Astrocyte (in vitro differentiated cells and primary cell): Measurements from ENCODE around the gene TMEM108. TPM values are rescaled to one million over a fixed set of nuclear protein-coding genes. Genes with fewer than 3 reads are reported as not detected.

Source experiments
- DNase-seq: peaks from one replicate; pipeline ENCODE4 v3.0.0-alpha.2; 2010; ENCODE audit warnings: low read depth
- FAIRE-seq: peaks from 2 replicates; lab custom pipeline; 2011; peaks lifted over from hg19 to GRCh38; lab: Jason Lieb, UNC
- H2AFZ ChIP-seq: 2 replicates; pipeline ENCODE4 v1.6.0; 2012; ENCODE audit warnings: low read depth, low read length, inconsistent platforms
- H3K27ac ChIP-seq: 2 replicates; pipeline ENCODE4 v1.5.1; 2011; ENCODE audit warnings: low read depth, low read length, inconsistent platforms
- H3K27me3 ChIP-seq: 2 replicates; pipeline ENCODE4 v1.6.0; 2011; ENCODE audit warnings: low read length, inconsistent platforms; ENCODE audit not compliant: insufficient read depth
- H3K36me3 ChIP-seq: 2 replicates; pipeline ENCODE4 v1.5.1; 2011; ENCODE audit warnings: low read length, inconsistent platforms; ENCODE audit not compliant: insufficient read depth
- H3K4me1 ChIP-seq: 2 replicates; pipeline ENCODE4 v1.5.1; 2011; ENCODE audit warnings: low read length, inconsistent platforms; ENCODE audit not compliant: insufficient read depth
- H3K4me2 ChIP-seq: 2 replicates; pipeline ENCODE4 v1.6.0; 2012; ENCODE audit warnings: low read length, inconsistent platforms
- H3K4me3 ChIP-seq: 2 replicates; pipeline ENCODE4 v1.5.1; 2011; ENCODE audit warnings: low read depth, mild to moderate bottlenecking, low read length, inconsistent platforms; ENCODE audit not compliant: insufficient read depth
- H3K79me2 ChIP-seq: 2 replicates; pipeline ENCODE4 v1.6.0; 2012; ENCODE audit warnings: mild to moderate bottlenecking, low read length, inconsistent platforms; ENCODE audit not compliant: insufficient read depth
- H3K9ac ChIP-seq: 2 replicates; pipeline ENCODE4 v1.6.0; 2012; ENCODE audit warnings: mild to moderate bottlenecking, low read length, inconsistent platforms
- H3K9me3 ChIP-seq: 2 replicates; pipeline ENCODE4 v1.5.1; 2012; ENCODE audit warnings: low read depth, mild to moderate bottlenecking, low read length, inconsistent platforms; ENCODE audit not compliant: insufficient read depth
- H4K20me1 ChIP-seq: 2 replicates; pipeline ENCODE4 v1.6.0; 2012; ENCODE audit warnings: low read length, inconsistent platforms; ENCODE audit not compliant: insufficient read depth
- H3K27ac Mint-ChIP-seq: one replicate; pipeline ENCODE4 v1.8.0; 2021; ENCODE audit warnings: mild to moderate bottlenecking, mixed read lengths; ENCODE audit not compliant: unreplicated experiment
- H3K27me3 Mint-ChIP-seq: one replicate; pipeline ENCODE4 v1.8.0; 2021; ENCODE audit warnings: low read depth, mixed read lengths; ENCODE audit not compliant: unreplicated experiment
- H3K36me3 Mint-ChIP-seq: one replicate; pipeline ENCODE4 v1.8.0; 2021; ENCODE audit warnings: low read depth, mixed read lengths; ENCODE audit not compliant: unreplicated experiment
- H3K4me1 Mint-ChIP-seq: one replicate; pipeline ENCODE4 v1.8.0; 2021; ENCODE audit warnings: low read depth, mixed read lengths; ENCODE audit not compliant: unreplicated experiment
- H3K4me3 Mint-ChIP-seq: one replicate; pipeline ENCODE4 v1.8.0; 2021; ENCODE audit warnings: mild to moderate bottlenecking, moderate library complexity, mixed read lengths; ENCODE audit not compliant: unreplicated experiment
- H3K9me3 Mint-ChIP-seq: one replicate; pipeline ENCODE4 v1.8.0; 2021; ENCODE audit warnings: mild to moderate bottlenecking, mixed read lengths; ENCODE audit not compliant: unreplicated experiment
- CTCF ChIP-seq: IDR thresholded peaks from 2 replicates; pipeline ENCODE4 v1.5.1; 2011; ENCODE audit warnings: low read depth, mild to moderate bottlenecking, inconsistent platforms, low read length, moderate library complexity; ENCODE audit not compliant: insufficient read depth
- EZH2 ChIP-seq: IDR thresholded peaks from 2 replicates; pipeline ENCODE4 v1.6.1; 2012; ENCODE audit warnings: mild to moderate bottlenecking, low read length, inconsistent platforms; ENCODE audit not compliant: insufficient read depth
- total RNA-seq: library from RNA; stranded (reverse); gene quantifications from 2 replicates; pipeline ENCODE4 v1.2.1, GENCODE V29; 2021

Gene TMEM108
- total RNA-seq, 1 donor from 2014 or later, result 5.6 TPM

- H3K79me2 ChIP-seq, result no peaks in the 10 kb centered on the region
- no peak overlapping the region for H2AFZ ChIP-seq
- no peak overlapping the region for H3K4me3 ChIP-seq
- H4K20me1 ChIP-seq, result no peaks in the 10 kb centered on the region
- Mint-ChIP-seq H3K4me3 (no peak overlapping the region), H3K27ac (no peak overlapping the region), H3K27me3 (no peaks in the 10 kb centered on the region), H3K36me3 (no peaks in the 10 kb centered on the region), H3K9me3 (peaks cover 4% of the 10 kb centered on the region), H3K4me1 (no peaks in the 10 kb centered on the region)
- no peaks in the 10 kb centered on the region for H3K9me3 ChIP-seq
- DNase-seq, result no peak
- no peak for FAIRE-seq
- H3K9ac ChIP-seq, result no peak overlapping the region
- no peak for TF ChIP-seq EZH2
- no peak for TF ChIP-seq CTCF
- H3K27me3 ChIP-seq, result no peaks in the 10 kb centered on the region
- no peaks in the 10 kb centered on the region for H3K36me3 ChIP-seq
- H3K4me1 ChIP-seq, result no peaks in the 10 kb centered on the region
- H3K4me2 ChIP-seq, result no peak overlapping the region
- no peak overlapping the region for H3K27ac ChIP-seq
These were observed 322.3 kb downstream of the TMEM108 start for GRCh38 chr3:133360476-133360875.

GRCh38 chr3:133361011-133361410, 322.8 kb downstream of the TMEM108 start:
- DNase-seq, result no peak
- Mint-ChIP-seq H3K4me1 (no peaks in the 10 kb centered on the region), H3K9me3 (peaks cover 3% of the 10 kb centered on the region), H3K27me3 (no peaks in the 10 kb centered on the region), H3K27ac (no peak overlapping the region), H3K4me3 (no peak overlapping the region), H3K36me3 (no peaks in the 10 kb centered on the region)
- Histone ChIP-seq H3K27ac (no peak overlapping the region), H3K4me1 (no peaks in the 10 kb centered on the region), H4K20me1 (no peaks in the 10 kb centered on the region), H3K79me2 (no peaks in the 10 kb centered on the region), H3K4me2 (no peak overlapping the region), H3K27me3 (no peaks in the 10 kb centered on the region), H3K9ac (no peak overlapping the region), H3K4me3 (no peak overlapping the region), H3K36me3 (no peaks in the 10 kb centered on the region), H3K9me3 (no peaks in the 10 kb centered on the region), H2AFZ (no peak overlapping the region)
- no peak for FAIRE-seq
- TF ChIP-seq CTCF, result no peak
- TF ChIP-seq EZH2, result no peak

GRCh38 chr3:133361435-133361834, 323.2 kb downstream of the TMEM108 start:
- H3K4me1 ChIP-seq, result no peaks in the 10 kb centered on the region
- H3K27me3 ChIP-seq, result no peaks in the 10 kb centered on the region
- H3K27ac ChIP-seq, result no peak overlapping the region
- Mint-ChIP-seq H3K4me1 (no peaks in the 10 kb centered on the region), H3K9me3 (peaks cover 2% of the 10 kb centered on the region), H3K4me3 (no peak overlapping the region), H3K36me3 (no peaks in the 10 kb centered on the region), H3K27me3 (no peaks in the 10 kb centered on the region), H3K27ac (no peak overlapping the region)
- no peak overlapping the region for H2AFZ ChIP-seq
- H3K9ac ChIP-seq, result no peak overlapping the region
- no peak for FAIRE-seq
- no peaks in the 10 kb centered on the region for H3K36me3 ChIP-seq
- H4K20me1 ChIP-seq, result no peaks in the 10 kb centered on the region
- no peaks in the 10 kb centered on the region for H3K79me2 ChIP-seq
- H3K9me3 ChIP-seq, result no peaks in the 10 kb centered on the region
- no peak for TF ChIP-seq EZH2
- no peak for TF ChIP-seq CTCF
- no peak overlapping the region for H3K4me3 ChIP-seq
- DNase-seq, result no peak
- H3K4me2 ChIP-seq, result no peak overlapping the region
